Measurements from ENCODE around the gene CRIP2.

Gene CRIP2

DNA sequence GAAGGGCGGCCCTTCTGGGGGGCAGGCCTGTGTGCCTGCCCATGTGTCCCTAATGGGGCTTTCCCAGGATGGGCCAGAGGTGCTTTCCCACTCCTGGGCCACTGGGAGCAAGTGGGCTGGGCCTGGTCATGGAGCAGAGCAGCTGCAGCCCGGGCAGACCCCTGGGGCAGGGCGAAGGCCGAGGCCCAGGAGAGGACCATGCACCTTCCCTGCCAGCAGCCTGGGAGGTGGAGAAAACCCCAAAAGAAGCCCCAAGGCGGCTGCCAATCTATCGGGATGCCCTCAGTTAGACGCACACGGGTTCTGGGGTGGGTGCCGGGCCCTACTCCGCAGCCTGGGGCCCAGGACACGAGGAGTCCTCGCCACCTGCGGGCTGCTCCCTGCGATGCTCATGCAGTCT lies 16.1 kb upstream of the CRIP2 start:
- no peak overlapping the region for H2AFZ ChIP-seq (ENCODE audit: low read depth, low read length)
- no peaks in the 10 kb centered on the region for H3K9me3 ChIP-seq (ENCODE audit: low read length)
- H3K36me3 ChIP-seq (ENCODE audit: insufficient read depth, low read length): peaks cover 71% of the 10 kb centered on the region
- H3K4me1 ChIP-seq (ENCODE audit: insufficient read depth, low read length): no peaks in the 10 kb centered on the region
- no peaks in the 10 kb centered on the region for H3K27me3 ChIP-seq (ENCODE audit: insufficient read depth, low read length)
- no peak overlapping the region for H3K4me3 ChIP-seq (ENCODE audit: low read length)

GRCh38 chr14:105460116-105460515 lies 14.5 kb upstream of the CRIP2 start:
- Histone ChIP-seq H3K4me1 (ENCODE audit: insufficient read depth, low read length) (no peaks in the 10 kb centered on the region), H3K9me3 (ENCODE audit: low read length) (no peaks in the 10 kb centered on the region), H2AFZ (ENCODE audit: low read depth, low read length) (no peak overlapping the region), H3K4me3 (ENCODE audit: low read length) (no peak overlapping the region), H3K36me3 (ENCODE audit: insufficient read depth, low read length) (peaks cover 71% of the 10 kb centered on the region), H3K27me3 (ENCODE audit: insufficient read depth, low read length) (no peaks in the 10 kb centered on the region)

DNA sequence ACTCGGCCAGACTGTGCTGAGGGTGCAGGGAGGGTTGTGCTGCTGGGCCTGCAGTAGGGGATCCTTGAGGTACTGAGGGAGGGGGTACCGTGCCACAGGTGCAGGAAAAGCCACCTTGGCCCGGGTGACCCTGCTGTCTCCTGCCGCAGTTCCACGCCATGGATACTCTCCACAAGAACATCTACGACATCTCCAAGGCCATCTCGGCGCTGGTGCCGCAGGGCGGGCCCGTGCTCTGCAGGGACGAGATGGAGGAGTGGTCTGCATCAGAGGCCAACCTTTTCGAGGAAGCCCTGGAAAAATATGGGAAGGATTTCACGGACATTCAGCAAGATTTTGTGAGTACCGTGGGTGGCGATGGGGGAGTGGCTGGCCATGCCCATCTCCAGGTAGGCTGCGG lies 14.0 kb upstream of the CRIP2 start:
- no peak overlapping the region for H3K4me3 ChIP-seq (ENCODE audit: low read length)
- no peaks in the 10 kb centered on the region for H3K9me3 ChIP-seq (ENCODE audit: low read length)
- no peaks in the 10 kb centered on the region for H3K27me3 ChIP-seq (ENCODE audit: insufficient read depth, low read length)
- H3K36me3 ChIP-seq (ENCODE audit: insufficient read depth, low read length): peaks cover 71% of the 10 kb centered on the region
- H3K4me1 ChIP-seq (ENCODE audit: insufficient read depth, low read length): no peaks in the 10 kb centered on the region
- H2AFZ ChIP-seq (ENCODE audit: low read depth, low read length): no peak overlapping the region

DNA sequence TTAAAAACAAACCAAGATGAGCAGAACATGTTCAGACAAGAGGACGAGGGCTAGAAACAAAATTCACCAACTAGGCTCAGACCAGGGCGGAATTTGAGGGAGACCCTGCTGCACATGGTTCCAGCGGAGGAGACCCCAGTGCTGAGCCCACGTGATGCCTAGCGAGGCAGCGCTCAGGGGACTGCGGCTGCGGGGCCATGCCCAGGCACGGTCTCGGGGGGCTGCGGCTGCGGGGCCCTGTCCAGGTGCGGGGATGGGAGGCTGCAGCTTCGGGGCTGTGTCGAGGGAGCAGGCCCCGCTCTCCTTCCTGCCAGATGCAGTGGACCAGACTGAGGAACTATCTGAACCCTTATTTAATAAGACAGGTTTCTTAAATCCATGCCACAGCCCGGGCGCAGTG lies 12.7 kb upstream of the CRIP2 start:
- no peaks in the 10 kb centered on the region for H3K27me3 ChIP-seq (ENCODE audit: insufficient read depth, low read length)
- peaks cover 67% of the 10 kb centered on the region for H3K36me3 ChIP-seq (ENCODE audit: insufficient read depth, low read length)
- H3K4me3 ChIP-seq (ENCODE audit: low read length): no peak overlapping the region
- no peaks in the 10 kb centered on the region for H3K9me3 ChIP-seq (ENCODE audit: low read length)
- no peaks in the 10 kb centered on the region for H3K4me1 ChIP-seq (ENCODE audit: insufficient read depth, low read length)
- H2AFZ ChIP-seq (ENCODE audit: low read depth, low read length): no peak overlapping the region

DNA sequence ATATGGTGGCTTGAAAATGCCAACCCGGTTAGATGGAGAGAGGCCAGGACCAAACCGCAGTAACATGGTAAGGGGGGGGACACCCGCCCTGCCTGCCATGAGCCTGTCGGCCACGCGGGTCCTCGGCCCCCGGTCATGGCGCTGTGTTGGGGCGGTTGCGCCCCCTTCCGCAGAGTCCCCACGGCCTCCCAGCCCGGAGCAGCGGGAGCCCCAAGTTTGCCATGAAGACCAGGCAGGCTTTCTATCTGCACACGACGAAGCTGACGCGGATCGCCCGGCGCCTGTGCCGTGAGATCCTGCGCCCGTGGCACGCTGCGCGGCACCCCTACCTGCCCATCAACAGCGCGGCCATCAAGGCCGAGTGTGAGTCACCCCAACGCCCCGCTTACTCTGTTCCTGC lies 10.1 kb upstream of the CRIP2 start:
- Histone ChIP-seq H3K9me3 (ENCODE audit: low read length) (no peaks in the 10 kb centered on the region), H3K4me3 (ENCODE audit: low read length) (no peak overlapping the region), H3K4me1 (ENCODE audit: insufficient read depth, low read length) (no peaks in the 10 kb centered on the region), H3K36me3 (ENCODE audit: insufficient read depth, low read length) (peaks cover 63% of the 10 kb centered on the region), H2AFZ (ENCODE audit: low read depth, low read length) (no peak overlapping the region), H3K27me3 (ENCODE audit: insufficient read depth, low read length) (no peaks in the 10 kb centered on the region)

- H3K9me3 ChIP-seq (ENCODE audit: low read length): no peaks in the 10 kb centered on the region
- H3K27me3 ChIP-seq (ENCODE audit: insufficient read depth, low read length): no peaks in the 10 kb centered on the region
- peaks cover 3% of the 10 kb centered on the region for H3K4me1 ChIP-seq (ENCODE audit: insufficient read depth, low read length)
- peaks cover 62% of the 10 kb centered on the region for H3K36me3 ChIP-seq (ENCODE audit: insufficient read depth, low read length)
- no peak overlapping the region for H2AFZ ChIP-seq (ENCODE audit: low read depth, low read length)
- H3K4me3 ChIP-seq (ENCODE audit: low read length): no peak overlapping the region
Measured at GRCh38 chr14:105465209-105466031, 9.2 kb upstream of the CRIP2 start.

DNA sequence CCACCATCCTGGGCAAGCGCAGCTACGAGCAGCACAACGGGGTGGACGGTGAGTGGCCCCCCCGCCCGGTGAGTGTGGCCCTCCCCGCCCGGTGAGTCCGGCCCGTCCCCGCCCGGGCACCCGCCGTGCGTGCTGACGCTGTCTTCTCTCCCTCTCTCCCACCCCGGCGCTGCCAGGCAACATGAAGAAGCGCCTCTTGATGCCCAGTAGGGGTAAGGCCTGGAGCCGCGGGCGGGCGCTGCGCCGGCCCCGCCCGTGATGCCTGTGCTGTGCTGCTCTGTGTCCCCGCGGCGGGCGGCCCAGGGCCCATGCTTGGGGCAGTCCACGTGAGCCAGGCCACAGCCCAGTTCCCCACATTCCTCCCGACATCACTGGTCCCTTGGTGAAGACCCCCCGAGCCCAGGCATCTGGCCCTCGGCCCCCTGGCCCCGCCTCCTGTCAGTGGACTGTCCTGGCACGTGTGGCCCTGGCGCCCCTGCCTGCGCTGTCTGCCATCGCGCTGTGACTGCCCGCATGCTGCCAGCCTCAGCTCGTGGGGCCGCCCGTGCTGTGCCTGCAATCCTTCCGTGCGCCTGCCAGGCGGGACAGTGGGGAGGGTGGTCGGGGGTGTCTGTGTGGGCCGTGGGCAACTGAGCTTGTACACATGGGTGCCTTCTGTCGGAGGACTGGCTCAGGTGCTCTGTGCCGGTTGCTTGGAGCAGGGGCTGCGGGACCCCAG lies 7.9 kb upstream of the CRIP2 start:
- no peaks in the 10 kb centered on the region for H3K27me3 ChIP-seq (ENCODE audit: insufficient read depth, low read length)
- no peaks in the 10 kb centered on the region for H3K9me3 ChIP-seq (ENCODE audit: low read length)
- peaks cover 49% of the 10 kb centered on the region for H3K36me3 ChIP-seq (ENCODE audit: insufficient read depth, low read length)
- H3K4me1 ChIP-seq (ENCODE audit: insufficient read depth, low read length): peaks cover 14% of the 10 kb centered on the region
- no peak overlapping the region for H2AFZ ChIP-seq (ENCODE audit: low read depth, low read length)
- H3K4me3 ChIP-seq (ENCODE audit: low read length): no peak overlapping the region

- Histone ChIP-seq H3K4me1 (ENCODE audit: insufficient read depth, low read length) (peaks cover 21% of the 10 kb centered on the region), H2AFZ (ENCODE audit: low read depth, low read length) (no peak overlapping the region), H3K36me3 (ENCODE audit: insufficient read depth, low read length) (peaks cover 47% of the 10 kb centered on the region), H3K27me3 (ENCODE audit: insufficient read depth, low read length) (no peaks in the 10 kb centered on the region), H3K4me3 (ENCODE audit: low read length) (no peak overlapping the region), H3K9me3 (ENCODE audit: low read length) (no peaks in the 10 kb centered on the region)
Measured at GRCh38 chr14:105467249-105467941, 7.2 kb upstream of the CRIP2 start.

GRCh38 chr14:105467942-105468471 lies 6.6 kb upstream of the CRIP2 start:
- H3K36me3 ChIP-seq (ENCODE audit: insufficient read depth, low read length): peaks cover 45% of the 10 kb centered on the region
- H3K4me3 ChIP-seq (ENCODE audit: low read length): no peak overlapping the region
- H2AFZ ChIP-seq (ENCODE audit: low read depth, low read length): no peak overlapping the region
- H3K9me3 ChIP-seq (ENCODE audit: low read length): no peaks in the 10 kb centered on the region
- H3K27me3 ChIP-seq (ENCODE audit: insufficient read depth, low read length): no peaks in the 10 kb centered on the region
- peaks cover 27% of the 10 kb centered on the region for H3K4me1 ChIP-seq (ENCODE audit: insufficient read depth, low read length)

GRCh38 chr14:105468621-105469241 lies 5.9 kb upstream of the CRIP2 start:
- H3K9me3 ChIP-seq (ENCODE audit: low read length): no peaks in the 10 kb centered on the region
- H3K4me1 ChIP-seq (ENCODE audit: insufficient read depth, low read length): peaks cover 34% of the 10 kb centered on the region
- H3K27me3 ChIP-seq (ENCODE audit: insufficient read depth, low read length): no peaks in the 10 kb centered on the region
- no peak overlapping the region for H3K4me3 ChIP-seq (ENCODE audit: low read length)
- H3K36me3 ChIP-seq (ENCODE audit: insufficient read depth, low read length): peaks cover 38% of the 10 kb centered on the region
- no peak overlapping the region for H2AFZ ChIP-seq (ENCODE audit: low read depth, low read length)

GRCh38 chr14:105469456-105470349 lies 4.9 kb upstream of the CRIP2 start:
- Histone ChIP-seq H3K27me3 (ENCODE audit: insufficient read depth, low read length) (no peaks in the 10 kb centered on the region), H2AFZ (ENCODE audit: low read depth, low read length) (no peak overlapping the region), H3K4me1 (ENCODE audit: insufficient read depth, low read length) (peaks cover 36% of the 10 kb centered on the region), H3K36me3 (ENCODE audit: insufficient read depth, low read length) (peaks cover 31% of the 10 kb centered on the region), H3K9me3 (ENCODE audit: low read length) (no peaks in the 10 kb centered on the region), H3K4me3 (ENCODE audit: low read length) (no peak overlapping the region)

All from neuron (in vitro differentiated cells).